HUES48 (cell line): ENCODE results near the gene PPP4R2.

ENCODE experiments used
- H3K27ac ChIP-seq: one replicate; pipeline ENCODE4 v1.7.0; 2013; ENCODE audit warnings: low read depth, low read length, inconsistent platforms
- H3K27me3 ChIP-seq: 2 replicates; pipeline ENCODE4 v1.6.1; 2013; ENCODE audit warnings: mild to moderate bottlenecking, low read length; ENCODE audit not compliant: control insufficient read depth, insufficient read depth
- H3K36me3 ChIP-seq: 2 replicates; pipeline ENCODE4 v1.6.1; 2013; ENCODE audit warnings: low read length; ENCODE audit not compliant: control insufficient read depth, insufficient read depth
- H3K4me1 ChIP-seq: 2 replicates; pipeline ENCODE4 v1.6.1; 2013; ENCODE audit warnings: mild to moderate bottlenecking, low read length; ENCODE audit not compliant: control insufficient read depth, insufficient read depth
- H3K4me3 ChIP-seq: 2 replicates; pipeline ENCODE4 v1.5.1; 2013; ENCODE audit warnings: mild to moderate bottlenecking, low read depth, low read length
- H3K9ac ChIP-seq: 2 replicates; pipeline ENCODE4 v1.6.1; 2013; ENCODE audit warnings: mild to moderate bottlenecking, low read depth, low read length, moderate library complexity
- H3K9me3 ChIP-seq: 2 replicates; pipeline ENCODE4 v1.6.1; 2013; ENCODE audit warnings: low read length; ENCODE audit not compliant: control insufficient read depth, insufficient read depth

PPP4R2 gene

GRCh38 chr3:72996473-72997333 lies at the start of gene PPP4R2:
PPP4R2 (plus strand) TSS chr3:72996811; CDS start chr3:72997038, 227 bp downstream.
- Histone ChIP-seq H3K9me3 (no peaks in the 10 kb centered on the region), H3K36me3 (peaks cover 37% of the 10 kb centered on the region), H3K27me3 (no peaks in the 10 kb centered on the region), H3K4me3 (peak within 1 kb of the TSS; percentile 93), H3K4me1 (peaks cover 10% of the 10 kb centered on the region), H3K9ac (peak within 1 kb of the TSS; percentile 87), H3K27ac (peak within 1 kb of the TSS; percentile 99)

GRCh38 chr3:72947715-72948490 lies 48.7 kb upstream of the PPP4R2 start:
- H3K9me3 ChIP-seq: no peaks in the 10 kb centered on the region
- H3K27ac ChIP-seq: no peak overlapping the region
- peaks cover 7% of the 10 kb centered on the region; the same call in 1 of the 2 replicates for H3K4me1 ChIP-seq
- no peaks in the 10 kb centered on the region for H3K27me3 ChIP-seq
- H3K36me3 ChIP-seq: no peaks in the 10 kb centered on the region
- H3K9ac ChIP-seq: no peak overlapping the region
- no peak overlapping the region for H3K4me3 ChIP-seq

- peaks cover 7% of the 10 kb centered on the region; the same call in 1 of the 2 replicates for H3K4me1 ChIP-seq
- no peaks in the 10 kb centered on the region for H3K27me3 ChIP-seq
- no peaks in the 10 kb centered on the region for H3K36me3 ChIP-seq
- no peak overlapping the region for H3K9ac ChIP-seq
- no peaks in the 10 kb centered on the region for H3K9me3 ChIP-seq
- no peak overlapping the region for H3K27ac ChIP-seq
- H3K4me3 ChIP-seq: no peak overlapping the region
Observed at GRCh38 chr3:72949016-72949415, 47.6 kb upstream of the PPP4R2 start.

GRCh38 chr3:72950372-72950771 lies 46.2 kb upstream of the PPP4R2 start:
- Histone ChIP-seq H3K27me3 (no peaks in the 10 kb centered on the region), H3K9me3 (no peaks in the 10 kb centered on the region), H3K36me3 (no peaks in the 10 kb centered on the region), H3K27ac (no peak overlapping the region), H3K4me1 (peaks cover 12% of the 10 kb centered on the region; the same call in 1 of the 2 replicates), H3K4me3 (no peak overlapping the region), H3K9ac (no peak overlapping the region)

- no peaks in the 10 kb centered on the region for H3K9me3 ChIP-seq
- peaks cover 13% of the 10 kb centered on the region; the same call in 1 of the 2 replicates for H3K4me1 ChIP-seq
- no peak overlapping the region for H3K9ac ChIP-seq
- no peaks in the 10 kb centered on the region for H3K36me3 ChIP-seq
- H3K27me3 ChIP-seq: no peaks in the 10 kb centered on the region
- H3K4me3 ChIP-seq: no peak overlapping the region
- no peak overlapping the region for H3K27ac ChIP-seq
Observed at GRCh38 chr3:72950801-72951200, 45.8 kb upstream of the PPP4R2 start.

- Histone ChIP-seq H3K27me3 (no peaks in the 10 kb centered on the region), H3K9ac (no peak overlapping the region), H3K36me3 (no peaks in the 10 kb centered on the region), H3K4me3 (no peak overlapping the region), H3K27ac (no peak overlapping the region), H3K9me3 (no peaks in the 10 kb centered on the region), H3K4me1 (peaks cover 13% of the 10 kb centered on the region; the same call in 1 of the 2 replicates)
Observed at GRCh38 chr3:72951259-72951722, 45.3 kb upstream of the PPP4R2 start.

GRCh38 chr3:72953325-72953956 lies 43.2 kb upstream of the PPP4R2 start:
- no peaks in the 10 kb centered on the region for H3K27me3 ChIP-seq
- H3K36me3 ChIP-seq: no peaks in the 10 kb centered on the region
- H3K4me3 ChIP-seq: no peak overlapping the region
- peak overlapping the region; percentile 50 for H3K27ac ChIP-seq
- peaks cover 17% of the 10 kb centered on the region; the same call in 1 of the 2 replicates for H3K4me1 ChIP-seq
- no peaks in the 10 kb centered on the region for H3K9me3 ChIP-seq
- H3K9ac ChIP-seq: no peak overlapping the region

GRCh38 chr3:72957297-72957696 lies 39.3 kb upstream of the PPP4R2 start:
- H3K4me1 ChIP-seq: peaks cover 11% of the 10 kb centered on the region; the same call in 1 of the 2 replicates
- no peaks in the 10 kb centered on the region for H3K9me3 ChIP-seq
- H3K9ac ChIP-seq: no peak overlapping the region
- peak overlapping the region; percentile 49 for H3K27ac ChIP-seq
- no peaks in the 10 kb centered on the region for H3K36me3 ChIP-seq
- H3K4me3 ChIP-seq: no peak overlapping the region
- H3K27me3 ChIP-seq: no peaks in the 10 kb centered on the region

- Histone ChIP-seq H3K4me1 (peaks cover 11% of the 10 kb centered on the region; the same call in 1 of the 2 replicates), H3K4me3 (no peak overlapping the region), H3K27ac (no peak overlapping the region), H3K9ac (no peak overlapping the region), H3K27me3 (no peaks in the 10 kb centered on the region), H3K9me3 (no peaks in the 10 kb centered on the region), H3K36me3 (no peaks in the 10 kb centered on the region)
Observed at GRCh38 chr3:72959336-72959735, 37.3 kb upstream of the PPP4R2 start.

- H3K27ac ChIP-seq: no peak overlapping the region
- H3K4me1 ChIP-seq: 0 out of 2 replicates have a peak, but pooled peaks cover 4% of the 10 kb centered on the region
- H3K9ac ChIP-seq: no peak overlapping the region
- no peaks in the 10 kb centered on the region for H3K9me3 ChIP-seq
- H3K27me3 ChIP-seq: no peaks in the 10 kb centered on the region
- H3K36me3 ChIP-seq: no peaks in the 10 kb centered on the region
- no peak overlapping the region for H3K4me3 ChIP-seq
Observed at GRCh38 chr3:72960812-72961518, 35.6 kb upstream of the PPP4R2 start.
